ENCODE results near the gene NFATC1.

NFATC1 gene

GRCh38 chr18:79452190-79452990, 56.7 kb downstream of the NFATC1 start:
- H3K4me3 ChIP-seq (ENCODE audit: low read length) = no peak overlapping the region
- no peaks in the 10 kb centered on the region for H3K9me3 ChIP-seq (ENCODE audit: control insufficient read depth, insufficient read depth, low read length)
- H3K4me1 ChIP-seq (ENCODE audit: control insufficient read depth, insufficient read depth, low read length) = no peaks in the 10 kb centered on the region
- H3K36me3 ChIP-seq (ENCODE audit: control insufficient read depth, insufficient read depth, low read length) = peaks cover 3% of the 10 kb centered on the region; the same call in 1 of the 2 replicates
- no peaks in the 10 kb centered on the region for H3K27me3 ChIP-seq (ENCODE audit: control insufficient read depth, insufficient read depth, low read length)
- H3K27ac ChIP-seq (ENCODE audit: low read length) = no peak overlapping the region
- WGBS (ENCODE audit: insufficient coverage, insufficient read length) = no CpG with 5 or more reads among the region's 26 CpGs
- no peak for DNase-seq (ENCODE audit: low read depth, low spot score)

DNA sequence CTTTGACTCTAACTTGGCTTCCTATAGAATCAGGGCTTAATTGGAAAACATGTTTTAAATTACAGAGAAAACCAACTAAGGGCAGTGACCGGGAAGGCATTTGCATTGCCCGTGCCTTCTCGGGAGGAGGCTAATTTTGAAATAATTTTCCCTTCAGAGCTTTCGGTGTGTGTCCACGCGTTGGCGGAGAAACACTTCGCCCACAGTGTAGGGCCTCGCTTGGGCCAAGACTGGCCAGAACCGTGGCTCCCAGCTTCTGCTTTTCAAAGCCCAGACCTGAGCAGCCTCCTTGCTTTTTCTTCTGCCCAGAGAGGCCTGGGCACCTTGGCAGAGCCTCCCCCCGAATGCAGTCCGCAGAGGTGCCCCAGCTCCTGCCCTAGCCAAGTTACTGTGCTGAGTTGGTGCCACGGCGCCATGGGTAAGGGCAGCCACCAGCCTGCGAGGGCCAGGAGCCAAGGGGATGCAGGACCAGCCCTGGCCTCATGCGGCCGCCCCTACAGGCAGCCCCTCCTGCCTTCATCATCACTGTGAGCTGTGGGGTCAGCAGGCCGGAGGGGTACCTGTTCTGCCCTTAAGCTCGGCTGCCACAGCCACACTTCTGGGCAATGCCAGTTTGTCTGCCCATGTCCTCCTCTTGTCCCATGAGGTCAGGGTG, 57.4 kb downstream of the NFATC1 start:
- no peaks in the 10 kb centered on the region for H3K4me1 ChIP-seq (ENCODE audit: control insufficient read depth, insufficient read depth, low read length)
- no peaks in the 10 kb centered on the region for H3K9me3 ChIP-seq (ENCODE audit: control insufficient read depth, insufficient read depth, low read length)
- no peak for DNase-seq (ENCODE audit: low read depth, low spot score)
- no peak overlapping the region for H3K4me3 ChIP-seq (ENCODE audit: low read length)
- peaks cover 3% of the 10 kb centered on the region; the same call in 1 of the 2 replicates for H3K36me3 ChIP-seq (ENCODE audit: control insufficient read depth, insufficient read depth, low read length)
- no peaks in the 10 kb centered on the region for H3K27me3 ChIP-seq (ENCODE audit: control insufficient read depth, insufficient read depth, low read length)
- WGBS (ENCODE audit: insufficient coverage, insufficient read length) = no CpG with 5 or more reads among the region's 19 CpGs
- no peak overlapping the region for H3K27ac ChIP-seq (ENCODE audit: low read length)

- H3K4me3 ChIP-seq (ENCODE audit: low read length) = no peak overlapping the region
- no peak overlapping the region for H3K27ac ChIP-seq (ENCODE audit: low read length)
- H3K4me1 ChIP-seq (ENCODE audit: control insufficient read depth, insufficient read depth, low read length) = no peaks in the 10 kb centered on the region
- no peaks in the 10 kb centered on the region for H3K27me3 ChIP-seq (ENCODE audit: control insufficient read depth, insufficient read depth, low read length)
- DNase-seq (ENCODE audit: low read depth, low spot score) = no peak
- no peaks in the 10 kb centered on the region for H3K9me3 ChIP-seq (ENCODE audit: control insufficient read depth, insufficient read depth, low read length)
- peaks cover 3% of the 10 kb centered on the region; the same call in 1 of the 2 replicates for H3K36me3 ChIP-seq (ENCODE audit: control insufficient read depth, insufficient read depth, low read length)
- no CpG with 5 or more reads among the region's 32 CpGs for WGBS (ENCODE audit: insufficient coverage, insufficient read length)
Observed at GRCh38 chr18:79453816-79454735, 58.3 kb downstream of the NFATC1 start.

- no peaks in the 10 kb centered on the region for H3K4me1 ChIP-seq (ENCODE audit: control insufficient read depth, insufficient read depth, low read length)
- no peaks in the 10 kb centered on the region for H3K27me3 ChIP-seq (ENCODE audit: control insufficient read depth, insufficient read depth, low read length)
- WGBS (ENCODE audit: insufficient coverage, insufficient read length) = no CpG with 5 or more reads among the region's 26 CpGs
- H3K27ac ChIP-seq (ENCODE audit: low read length) = no peak overlapping the region
- peaks cover 3% of the 10 kb centered on the region; the same call in 1 of the 2 replicates for H3K36me3 ChIP-seq (ENCODE audit: control insufficient read depth, insufficient read depth, low read length)
- no peaks in the 10 kb centered on the region for H3K9me3 ChIP-seq (ENCODE audit: control insufficient read depth, insufficient read depth, low read length)
- no peak for DNase-seq (ENCODE audit: low read depth, low spot score)
- H3K4me3 ChIP-seq (ENCODE audit: low read length) = no peak overlapping the region
Observed at GRCh38 chr18:79455261-79455660, 59.5 kb downstream of the NFATC1 start.

DNA sequence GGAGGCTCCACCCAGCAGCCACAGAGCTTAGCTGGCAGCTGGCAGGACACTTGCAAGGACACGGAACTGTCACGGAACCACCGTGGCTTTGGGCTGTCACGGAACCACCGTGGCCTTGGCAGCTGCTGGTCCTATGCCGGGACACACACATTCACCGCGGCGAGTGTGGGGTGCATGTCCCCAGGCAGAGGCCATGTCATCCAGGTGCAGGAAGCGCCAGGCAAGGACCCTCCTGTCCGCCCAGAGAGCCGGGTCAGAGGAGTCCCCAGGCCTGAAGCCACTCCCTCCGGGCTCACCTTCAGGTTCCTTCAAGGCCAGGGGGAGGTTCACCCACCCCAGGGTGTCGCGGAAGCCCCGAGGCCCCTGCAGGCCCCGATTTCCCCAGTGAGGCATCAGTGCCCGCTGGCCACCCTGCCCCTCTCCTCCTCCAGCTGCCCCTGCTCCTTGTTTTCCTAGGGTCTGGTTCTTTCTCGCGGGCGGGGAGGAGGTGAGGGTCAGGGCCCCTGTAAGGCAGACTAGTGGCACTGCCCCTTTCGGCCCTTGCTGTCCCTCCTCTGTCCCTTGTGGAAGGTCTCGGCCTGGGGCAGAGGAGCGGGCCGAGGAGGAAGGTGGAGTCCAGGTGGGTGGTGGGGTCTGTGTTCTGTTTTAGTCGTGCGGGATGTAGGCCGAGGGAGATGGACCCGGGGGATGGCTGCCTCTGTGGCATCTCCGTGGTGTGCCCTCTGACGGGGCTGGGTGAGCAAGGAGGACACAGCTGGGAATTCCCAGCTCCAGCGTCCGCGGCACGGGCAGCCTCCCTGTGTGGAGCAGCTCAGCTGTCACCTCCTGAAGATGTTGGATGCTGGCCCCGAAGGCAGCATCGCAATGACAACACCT, 60.6 kb downstream of the NFATC1 start:
- H3K27ac ChIP-seq (ENCODE audit: low read length) = no peak overlapping the region
- no CpG with 5 or more reads among the region's 37 CpGs for WGBS (ENCODE audit: insufficient coverage, insufficient read length)
- DNase-seq (ENCODE audit: low read depth, low spot score) = no peak
- no peaks in the 10 kb centered on the region for H3K36me3 ChIP-seq (ENCODE audit: control insufficient read depth, insufficient read depth, low read length)
- H3K4me1 ChIP-seq (ENCODE audit: control insufficient read depth, insufficient read depth, low read length) = peaks cover 3% of the 10 kb centered on the region; the same call in 1 of the 2 replicates
- no peaks in the 10 kb centered on the region for H3K27me3 ChIP-seq (ENCODE audit: control insufficient read depth, insufficient read depth, low read length)
- no peaks in the 10 kb centered on the region for H3K9me3 ChIP-seq (ENCODE audit: control insufficient read depth, insufficient read depth, low read length)
- H3K4me3 ChIP-seq (ENCODE audit: low read length) = no peak overlapping the region

GRCh38 chr18:79457239-79457638, 61.5 kb downstream of the NFATC1 start:
- H3K27me3 ChIP-seq (ENCODE audit: control insufficient read depth, insufficient read depth, low read length) = no peaks in the 10 kb centered on the region
- H3K4me1 ChIP-seq (ENCODE audit: control insufficient read depth, insufficient read depth, low read length) = peaks cover 3% of the 10 kb centered on the region; the same call in 1 of the 2 replicates
- H3K36me3 ChIP-seq (ENCODE audit: control insufficient read depth, insufficient read depth, low read length) = no peaks in the 10 kb centered on the region
- no peak overlapping the region for H3K27ac ChIP-seq (ENCODE audit: low read length)
- H3K4me3 ChIP-seq (ENCODE audit: low read length) = no peak overlapping the region
- H3K9me3 ChIP-seq (ENCODE audit: control insufficient read depth, insufficient read depth, low read length) = no peaks in the 10 kb centered on the region
- no CpG with 5 or more reads among the region's 12 CpGs for WGBS (ENCODE audit: insufficient coverage, insufficient read length)
- no peak for DNase-seq (ENCODE audit: low read depth, low spot score)

GRCh38 chr18:79457652-79458051, 61.9 kb downstream of the NFATC1 start:
- H3K27ac ChIP-seq (ENCODE audit: low read length) = no peak overlapping the region
- no peak for DNase-seq (ENCODE audit: low read depth, low spot score)
- H3K36me3 ChIP-seq (ENCODE audit: control insufficient read depth, insufficient read depth, low read length) = no peaks in the 10 kb centered on the region

GRCh38 chr18:79458131-79458838, 62.6 kb downstream of the NFATC1 start:
- no peak overlapping the region for H3K4me3 ChIP-seq (ENCODE audit: low read length)
- H3K4me1 ChIP-seq (ENCODE audit: control insufficient read depth, insufficient read depth, low read length) = peaks cover 3% of the 10 kb centered on the region; the same call in 1 of the 2 replicates
- no CpG with 5 or more reads among the region's 45 CpGs for WGBS (ENCODE audit: insufficient coverage, insufficient read length)
- no peak for DNase-seq (ENCODE audit: low read depth, low spot score)
- H3K9me3 ChIP-seq (ENCODE audit: control insufficient read depth, insufficient read depth, low read length) = no peaks in the 10 kb centered on the region
- H3K27ac ChIP-seq (ENCODE audit: low read length) = no peak overlapping the region
- H3K36me3 ChIP-seq (ENCODE audit: control insufficient read depth, insufficient read depth, low read length) = no peaks in the 10 kb centered on the region
- H3K27me3 ChIP-seq (ENCODE audit: control insufficient read depth, insufficient read depth, low read length) = no peaks in the 10 kb centered on the region

More at GRCh38 chr18:79457652-79458051, 61.9 kb downstream of the NFATC1 start:
- no peaks in the 10 kb centered on the region for H3K27me3 ChIP-seq (ENCODE audit: control insufficient read depth, insufficient read depth, low read length)
- no peak overlapping the region for H3K4me3 ChIP-seq (ENCODE audit: low read length)
- no CpG with 5 or more reads among the region's 18 CpGs for WGBS (ENCODE audit: insufficient coverage, insufficient read length)
- peaks cover 3% of the 10 kb centered on the region; the same call in 1 of the 2 replicates for H3K4me1 ChIP-seq (ENCODE audit: control insufficient read depth, insufficient read depth, low read length)
- no peaks in the 10 kb centered on the region for H3K9me3 ChIP-seq (ENCODE audit: control insufficient read depth, insufficient read depth, low read length)
